IPS-20b (cell line): ENCODE results near the gene SCG2.
"Not testable (repeated sequence)": the region's sequence is repeated elsewhere in the genome, so short reads cannot be mapped to it uniquely, and the experiment has no call there.

Experiments used
- H3K27ac ChIP-seq: one replicate; pipeline ENCODE4 v1.5.1; 2013; ENCODE audit warnings: low read length
- H3K27me3 ChIP-seq: 2 replicates; pipeline ENCODE4 v1.6.1; 2013; ENCODE audit warnings: mild to moderate bottlenecking, low read length, inconsistent platforms; ENCODE audit not compliant: insufficient read depth
- H3K36me3 ChIP-seq: 2 replicates; pipeline ENCODE4 v1.6.1; 2013; ENCODE audit warnings: low read depth, mild to moderate bottlenecking, inconsistent platforms, low read length, moderate library complexity; ENCODE audit not compliant: insufficient read depth
- H3K4me1 ChIP-seq: 2 replicates; pipeline ENCODE4 v1.6.1; 2013; ENCODE audit warnings: mild to moderate bottlenecking, control low read depth, inconsistent platforms, low read length, moderate library complexity; ENCODE audit not compliant: insufficient read depth
- H3K4me3 ChIP-seq: 2 replicates; pipeline ENCODE4 v1.5.1; 2013; ENCODE audit warnings: mild to moderate bottlenecking, low read length, inconsistent platforms
- H3K9ac ChIP-seq: 2 replicates; pipeline ENCODE4 v1.6.1; 2013; ENCODE audit warnings: low read depth, mild to moderate bottlenecking, inconsistent platforms, low read length, moderate library complexity
- H3K9me3 ChIP-seq: 2 replicates; pipeline ENCODE4 v1.6.1; 2013; ENCODE audit warnings: mild to moderate bottlenecking, low read depth, low read length, inconsistent platforms; ENCODE audit not compliant: insufficient read depth

Gene SCG2

GRCh38 chr2:223606946-223607345, 4.8 kb upstream of the SCG2 start:
- peaks cover 17% of the 10 kb centered on the region for H3K27me3 ChIP-seq
- H3K27ac ChIP-seq: no peak overlapping the region
- no peaks in the 10 kb centered on the region for H3K36me3 ChIP-seq
- no peak overlapping the region for H3K4me3 ChIP-seq
- H3K9ac ChIP-seq: no peak overlapping the region
- no peaks in the 10 kb centered on the region for H3K4me1 ChIP-seq
- no peaks in the 10 kb centered on the region for H3K9me3 ChIP-seq

GRCh38 chr2:223604231-223604630, 2.1 kb upstream of the SCG2 start:
- Histone ChIP-seq H3K4me1 (no peaks in the 10 kb centered on the region), H3K36me3 (no peaks in the 10 kb centered on the region), H3K9me3 (no peaks in the 10 kb centered on the region), H3K4me3 (no peak overlapping the region), H3K27ac (no peak overlapping the region), H3K27me3 (peaks cover 8% of the 10 kb centered on the region; the same call in 1 of the 2 replicates), H3K9ac (no peak overlapping the region)

- H3K4me1 ChIP-seq: no peaks in the 10 kb centered on the region
- no peak overlapping the region for H3K9ac ChIP-seq
- no peaks in the 10 kb centered on the region for H3K9me3 ChIP-seq
- no peak overlapping the region for H3K27ac ChIP-seq
- peaks cover 8% of the 10 kb centered on the region; the same call in 1 of the 2 replicates for H3K27me3 ChIP-seq
- H3K36me3 ChIP-seq: no peaks in the 10 kb centered on the region
- no peak overlapping the region for H3K4me3 ChIP-seq
These were observed 811 bp upstream of the SCG2 start for GRCh38 chr2:223602972-223603371.

- no peak overlapping the region for H3K27ac ChIP-seq
- no peaks in the 10 kb centered on the region for H3K36me3 ChIP-seq
- H3K9ac ChIP-seq: no peak overlapping the region
- H3K4me3 ChIP-seq: no peak overlapping the region
- H3K9me3 ChIP-seq: no peaks in the 10 kb centered on the region
- H3K4me1 ChIP-seq: no peaks in the 10 kb centered on the region
- H3K27me3 ChIP-seq: peaks cover 8% of the 10 kb centered on the region; the same call in 1 of the 2 replicates
These were observed 1.1 kb downstream of the SCG2 start for GRCh38 chr2:223601018-223601417.

- Histone ChIP-seq H3K4me1 (no peaks in the 10 kb centered on the region), H3K36me3 (no peaks in the 10 kb centered on the region), H3K27ac (no peak overlapping the region), H3K4me3 (no peak overlapping the region), H3K9ac (no peak overlapping the region), H3K27me3 (peaks cover 8% of the 10 kb centered on the region; the same call in 1 of the 2 replicates), H3K9me3 (no peaks in the 10 kb centered on the region)
These were observed 2.4 kb downstream of the SCG2 start for GRCh38 chr2:223599640-223600380.

GRCh38 chr2:223598994-223599639, 3.0 kb downstream of the SCG2 start:
- peaks cover 4% of the 10 kb centered on the region; the same call in 1 of the 2 replicates for H3K27me3 ChIP-seq
- no peaks in the 10 kb centered on the region for H3K4me1 ChIP-seq
- H3K9ac ChIP-seq: no peak overlapping the region
- H3K9me3 ChIP-seq: no peaks in the 10 kb centered on the region
- no peaks in the 10 kb centered on the region for H3K36me3 ChIP-seq
- no peak overlapping the region for H3K27ac ChIP-seq
- H3K4me3 ChIP-seq: no peak overlapping the region

GRCh38 chr2:223597076-223597475, 5.1 kb downstream of the SCG2 start:
- H3K36me3 ChIP-seq: no peaks in the 10 kb centered on the region
- no peaks in the 10 kb centered on the region for H3K27me3 ChIP-seq
- no peaks in the 10 kb centered on the region for H3K9me3 ChIP-seq
- no peak overlapping the region for H3K9ac ChIP-seq
- H3K27ac ChIP-seq: no peak overlapping the region
- no peak overlapping the region for H3K4me3 ChIP-seq
- H3K4me1 ChIP-seq: no peaks in the 10 kb centered on the region

- no peaks in the 10 kb centered on the region for H3K4me1 ChIP-seq
- no peak overlapping the region for H3K9ac ChIP-seq
- H3K27me3 ChIP-seq: no peaks in the 10 kb centered on the region
- no peaks in the 10 kb centered on the region for H3K9me3 ChIP-seq
- no peak overlapping the region for H3K27ac ChIP-seq
- H3K36me3 ChIP-seq: no peaks in the 10 kb centered on the region
- H3K4me3 ChIP-seq: no peak overlapping the region
These were observed 6.0 kb downstream of the SCG2 start for GRCh38 chr2:223596208-223596607.

- Histone ChIP-seq H3K27me3 (no peaks in the 10 kb centered on the region), H3K27ac (no peak overlapping the region), H3K4me1 (no peaks in the 10 kb centered on the region), H3K9me3 (no peaks in the 10 kb centered on the region), H3K4me3 (no peak overlapping the region), H3K9ac (no peak overlapping the region), H3K36me3 (no peaks in the 10 kb centered on the region)
These were observed 7.3 kb downstream of the SCG2 start for GRCh38 chr2:223594831-223595230.

- Histone ChIP-seq H3K4me1 (no peaks in the 10 kb centered on the region), H3K27me3 (no peaks in the 10 kb centered on the region), H3K27ac (no peak overlapping the region)
These were observed 7.9 kb downstream of the SCG2 start for GRCh38 chr2:223594259-223594658.

GRCh38 chr2:223592689-223593088, 9.5 kb downstream of the SCG2 start:
- not testable (repeated sequence) for H3K4me1 ChIP-seq, H3K27ac ChIP-seq, H3K27me3 ChIP-seq, H3K9ac ChIP-seq, H3K9me3 ChIP-seq, H3K36me3 ChIP-seq, H3K4me3 ChIP-seq

More at GRCh38 chr2:223594259-223594658, 7.9 kb downstream of the SCG2 start:
- Histone ChIP-seq H3K9me3 (no peaks in the 10 kb centered on the region), H3K9ac (no peak overlapping the region), H3K4me3 (no peak overlapping the region), H3K36me3 (no peaks in the 10 kb centered on the region)

- H3K4me3 ChIP-seq: no peak overlapping the region
- peaks cover 6% of the 10 kb centered on the region; the same call in 1 of the 2 replicates for H3K4me1 ChIP-seq
- no peak overlapping the region for H3K27ac ChIP-seq
- H3K9me3 ChIP-seq: no peaks in the 10 kb centered on the region
- H3K9ac ChIP-seq: no peak overlapping the region
- no peaks in the 10 kb centered on the region for H3K27me3 ChIP-seq
- no peaks in the 10 kb centered on the region for H3K36me3 ChIP-seq
These were observed 10.6 kb downstream of the SCG2 start for GRCh38 chr2:223591596-223591995.
